GM18870 (cell line): Measurements from ENCODE around the gene RCBTB1.
"Not testable (repeated sequence)": the region's sequence is repeated elsewhere in the genome, so short reads cannot be mapped to it uniquely, and the experiment has no call there.

Source experiments
- ATAC-seq: cut with Tn5 transposase; IDR thresholded peaks from one replicate; pipeline ENCODE4 v1.9.1; 2021; ENCODE audit warnings: moderate library complexity; ENCODE audit not compliant: unreplicated experiment

RCBTB1 gene

GRCh38 chr13:49524740-49525501, 60.4 kb downstream of the RCBTB1 start:
- no peak for ATAC-seq

DNA sequence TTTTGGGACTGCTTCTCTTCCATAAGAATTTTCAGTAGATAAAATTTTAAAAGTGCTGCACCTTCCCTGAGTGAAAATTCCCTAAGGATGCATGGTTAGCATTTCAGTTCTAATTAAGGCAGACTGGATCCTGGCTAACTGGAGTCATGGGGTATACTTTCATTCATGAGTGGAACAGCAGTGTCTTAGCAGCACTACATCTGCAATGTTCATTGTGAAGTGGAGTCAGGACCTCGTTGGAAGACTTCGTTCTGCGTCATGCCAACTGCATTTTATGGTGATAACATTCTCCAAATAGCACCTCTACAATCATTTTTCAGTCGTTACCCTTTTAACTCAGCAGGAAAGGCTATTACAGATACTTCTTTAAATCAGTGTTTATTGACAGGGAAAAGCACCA, 64.1 kb downstream of the RCBTB1 start:
- ATAC-seq, result no peak

DNA sequence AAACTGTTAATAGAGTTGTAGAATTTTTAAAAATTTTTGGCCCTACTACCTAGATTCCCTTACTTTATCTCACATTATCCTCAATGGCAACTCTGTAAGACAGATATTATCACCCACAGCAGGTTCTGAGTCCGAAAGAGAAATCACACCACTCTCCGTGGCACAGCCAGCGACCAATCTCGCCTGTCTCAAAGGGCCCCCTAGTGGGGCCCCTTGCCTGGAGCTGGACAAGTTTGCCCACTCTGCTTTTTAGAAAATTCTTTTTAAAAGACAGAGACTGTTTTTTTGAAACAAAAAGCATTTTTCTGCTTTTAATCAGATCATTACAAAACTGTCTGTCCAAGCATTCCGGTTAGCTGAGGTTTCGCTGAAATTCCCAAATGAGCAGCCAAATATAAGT, 67.9 kb downstream of the RCBTB1 start:
- no peak for ATAC-seq

DNA sequence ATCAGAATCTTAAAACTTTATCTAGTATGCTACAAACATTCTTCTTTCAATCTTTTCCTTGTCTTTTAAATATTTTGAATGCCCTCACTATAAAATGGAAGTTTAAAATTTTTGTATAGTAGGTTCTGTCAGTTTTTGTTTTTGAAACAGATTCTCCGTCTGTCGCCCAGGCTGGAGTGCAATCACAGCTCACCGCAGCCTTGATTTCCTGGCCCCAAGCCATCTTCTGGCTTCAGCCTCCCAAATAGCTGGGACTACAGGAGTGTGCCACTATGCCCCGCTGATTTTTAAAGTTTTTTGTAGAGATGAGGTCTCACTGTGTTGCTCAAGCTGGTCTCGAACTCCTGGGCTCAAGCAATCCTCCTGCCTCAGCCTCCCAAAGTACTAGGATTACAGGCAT, 68.9 kb downstream of the RCBTB1 start:
- ATAC-seq, result no peak

GRCh38 chr13:49512578-49512977, 72.8 kb downstream of the RCBTB1 start:
- ATAC-seq, result no peak

- ATAC-seq, result no peak
Measured at GRCh38 chr13:49503951-49504350, 81.4 kb downstream of the RCBTB1 start.

- no peak for ATAC-seq
Measured at GRCh38 chr13:49502954-49503353, 82.4 kb downstream of the RCBTB1 start.

DNA sequence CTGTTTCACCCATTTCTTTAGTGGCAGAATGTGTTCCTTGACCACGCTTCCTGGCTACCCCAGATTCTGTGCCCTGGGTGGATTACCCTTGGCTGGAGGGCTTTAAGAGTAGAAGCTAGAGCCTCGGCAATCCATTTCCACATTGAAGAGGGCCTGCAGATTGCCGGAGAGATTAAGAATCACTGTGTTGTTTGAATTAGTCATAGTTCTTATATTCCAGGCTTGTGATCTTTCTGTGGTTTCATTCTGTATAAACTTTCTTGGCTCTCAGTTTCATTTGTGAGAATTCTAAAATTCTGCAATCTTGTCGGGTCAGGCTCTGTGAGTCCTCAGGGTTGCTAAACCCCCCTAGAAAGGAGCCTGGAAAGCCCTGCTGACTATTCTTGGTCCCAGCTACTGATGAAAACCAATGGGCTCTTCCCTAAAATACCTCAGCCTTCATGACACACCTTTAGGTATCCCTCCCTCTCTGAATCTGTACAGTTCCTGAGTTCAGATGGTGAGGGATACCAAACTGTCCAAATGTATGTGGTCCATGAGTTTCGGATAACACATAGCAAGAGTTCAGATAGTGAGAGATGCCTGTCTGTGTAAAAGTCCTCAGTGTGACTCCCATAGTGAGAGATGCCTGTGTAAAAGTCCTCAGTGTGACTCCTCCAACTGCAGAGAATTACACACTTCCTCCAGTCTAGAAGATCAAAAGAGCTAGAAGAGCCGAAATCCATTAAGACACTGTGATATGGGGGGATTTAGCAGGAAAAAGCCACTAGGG, 85.3 kb downstream of the RCBTB1 start:
- ATAC-seq, result no peak

- no peak for ATAC-seq
Measured at GRCh38 chr13:49498206-49498605, 87.2 kb downstream of the RCBTB1 start.

DNA sequence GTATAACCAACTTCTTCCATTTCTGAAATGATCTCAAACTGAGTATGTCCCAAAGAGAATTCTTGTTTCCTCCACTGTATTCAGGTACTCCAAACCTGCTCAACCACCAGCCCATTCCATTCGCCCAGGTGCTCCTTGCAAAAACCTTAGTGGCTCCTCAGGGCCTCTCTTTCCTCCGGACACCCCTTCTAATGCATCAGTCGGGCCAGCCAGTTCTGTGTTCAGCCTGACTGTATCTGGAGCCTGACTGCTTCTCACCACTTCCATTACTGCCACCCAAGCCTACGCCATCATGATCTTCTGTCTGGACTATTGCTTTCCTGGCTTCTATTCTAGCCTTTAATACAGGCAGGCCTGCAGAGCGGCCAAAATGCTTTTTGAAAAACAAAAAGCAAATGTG, 88.1 kb downstream of the RCBTB1 start:
- ATAC-seq, result no peak

- not testable (repeated sequence) for ATAC-seq
Measured at GRCh38 chr13:49496837-49497236, 88.5 kb downstream of the RCBTB1 start.

GRCh38 chr13:49495783-49496762, 89.3 kb downstream of the RCBTB1 start, which contains the start of gene PHF11:
PHF11 (plus strand) TSS chr13:49495953; CDS start chr13:49496002, 49 bp downstream.
- ATAC-seq, result peak; percentile 66

DNA sequence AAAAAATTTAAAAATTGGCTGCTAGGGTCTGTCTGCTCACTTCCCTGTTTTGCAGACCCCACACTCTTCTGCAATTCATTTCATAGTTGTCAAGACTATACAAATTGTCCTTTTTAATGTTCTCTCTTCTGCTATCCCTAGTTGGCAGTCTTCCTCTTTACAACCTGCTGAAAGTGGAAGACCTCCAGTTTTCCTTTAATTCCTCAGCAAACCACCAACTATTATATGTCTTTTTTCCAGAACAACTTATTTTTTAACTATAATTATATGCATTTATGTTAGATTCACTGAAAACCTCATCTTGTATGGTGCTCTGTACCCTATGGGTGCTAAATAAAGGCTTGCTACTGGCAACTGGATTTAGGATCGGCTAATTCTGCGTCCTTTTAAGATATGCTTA, 90.7 kb downstream of the RCBTB1 start:
- ATAC-seq, result no peak

- no peak for ATAC-seq
Measured at GRCh38 chr13:49488563-49488962, 96.8 kb downstream of the RCBTB1 start.
